ENCODE results near the gene SPTBN1.

DNA sequence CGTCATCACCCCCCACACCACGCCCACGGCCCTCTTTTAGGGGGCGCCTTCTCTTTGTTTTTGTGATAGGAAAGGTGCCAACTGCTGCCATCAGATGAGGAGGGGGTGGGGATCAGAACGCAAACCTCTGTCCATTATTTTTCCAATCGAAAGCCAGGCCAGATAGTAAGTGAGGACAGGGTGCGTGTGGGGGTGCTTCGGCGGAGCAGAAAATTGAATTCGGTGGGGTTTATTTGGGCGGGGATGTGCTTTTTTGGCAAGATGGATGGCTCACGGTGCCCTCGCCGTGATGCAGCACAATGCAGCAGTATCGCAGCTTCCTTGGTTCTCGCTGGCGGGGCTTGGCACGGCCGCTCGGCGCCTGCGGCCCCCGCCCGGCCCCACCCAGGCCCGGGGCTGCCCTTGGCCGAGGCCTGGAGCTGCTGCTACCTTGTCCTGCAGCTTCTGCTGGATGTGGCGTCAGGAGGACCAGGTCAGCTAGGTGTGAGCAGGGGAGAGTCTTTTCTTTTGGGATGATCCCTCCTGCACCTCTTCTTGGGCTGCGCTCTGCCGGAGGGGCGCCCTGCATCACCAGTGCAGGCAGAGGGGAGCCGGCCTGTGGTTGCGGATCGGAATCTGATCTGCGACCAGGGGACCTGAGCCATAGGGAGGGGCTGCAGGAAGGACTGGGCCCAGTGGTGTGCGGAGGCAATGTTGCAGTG, 1.3 kb downstream of the SPTBN1 start:
- TF ChIP-seq, protein P1, sequence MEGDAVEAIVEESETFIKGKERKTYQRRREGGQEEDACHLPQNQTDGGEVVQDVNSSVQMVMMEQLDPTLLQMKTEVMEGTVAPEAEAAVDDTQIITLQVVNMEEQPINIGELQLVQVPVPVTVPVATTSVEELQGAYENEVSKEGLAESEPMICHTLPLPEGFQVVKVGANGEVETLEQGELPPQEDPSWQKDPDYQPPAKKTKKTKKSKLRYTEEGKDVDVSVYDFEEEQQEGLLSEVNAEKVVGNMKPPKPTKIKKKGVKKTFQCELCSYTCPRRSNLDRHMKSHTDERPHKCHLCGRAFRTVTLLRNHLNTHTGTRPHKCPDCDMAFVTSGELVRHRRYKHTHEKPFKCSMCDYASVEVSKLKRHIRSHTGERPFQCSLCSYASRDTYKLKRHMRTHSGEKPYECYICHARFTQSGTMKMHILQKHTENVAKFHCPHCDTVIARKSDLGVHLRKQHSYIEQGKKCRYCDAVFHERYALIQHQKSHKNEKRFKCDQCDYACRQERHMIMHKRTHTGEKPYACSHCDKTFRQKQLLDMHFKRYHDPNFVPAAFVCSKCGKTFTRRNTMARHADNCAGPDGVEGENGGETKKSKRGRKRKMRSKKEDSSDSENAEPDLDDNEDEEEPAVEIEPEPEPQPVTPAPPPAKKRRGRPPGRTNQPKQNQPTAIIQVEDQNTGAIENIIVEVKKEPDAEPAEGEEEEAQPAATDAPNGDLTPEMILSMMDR (conservative IDR thresholded peaks at IDR 0.05; ENCODE audit: low read depth, low read length), result no peak
- no peak for TF ChIP-seq EZH2phosphoT487 (IDR thresholded peaks at IDR 0.05; ENCODE audit: borderline replicate concordance, low read length)
- no peak for TF ChIP-seq EZH2 (IDR thresholded peaks at IDR 0.05; ENCODE audit: low read length, unreplicated experiment)

Data from PC-3 (cell line).